HG02798 (cell line): ENCODE measurements around the gene KLF9.
"Not testable (repeated sequence)": the region's sequence is repeated elsewhere in the genome, so short reads cannot be mapped to it uniquely, and the experiment has no call there.

ENCODE experiments used
- ATAC-seq: cut with Tn5 transposase; IDR thresholded peaks from one replicate; pipeline ENCODE4 v1.9.1; 2021; ENCODE audit warnings: mild to moderate bottlenecking; ENCODE audit not compliant: unreplicated experiment, poor library complexity

Gene KLF9

GRCh38 chr9:70406434-70406862 lies 8.0 kb downstream of the KLF9 start:
- ATAC-seq: peak; percentile 74

GRCh38 chr9:70405808-70406433 lies 8.5 kb downstream of the KLF9 start:
- peak; percentile 25 for ATAC-seq

GRCh38 chr9:70404261-70404660 lies 10.2 kb downstream of the KLF9 start:
- no peak for ATAC-seq

- no peak for ATAC-seq
Observed at GRCh38 chr9:70403618-70404025, 10.8 kb downstream of the KLF9 start.

- no peak for ATAC-seq
Observed at GRCh38 chr9:70403166-70403565, 11.3 kb downstream of the KLF9 start.

GRCh38 chr9:70402213-70402612 lies 12.2 kb downstream of the KLF9 start:
- no peak for ATAC-seq

GRCh38 chr9:70401241-70401640 lies 13.2 kb downstream of the KLF9 start:
- not testable (repeated sequence) for ATAC-seq

GRCh38 chr9:70400107-70400892 lies 14.2 kb downstream of the KLF9 start:
- no peak for ATAC-seq

GRCh38 chr9:70399141-70399540 lies 15.3 kb downstream of the KLF9 start:
- no peak for ATAC-seq

- ATAC-seq: peak; percentile 98
Observed at GRCh38 chr9:70398145-70398556, 16.3 kb downstream of the KLF9 start.

GRCh38 chr9:70395652-70396051 lies 18.8 kb downstream of the KLF9 start:
- ATAC-seq: no peak

- no peak for ATAC-seq
Observed at GRCh38 chr9:70392850-70393249, 21.6 kb downstream of the KLF9 start.

GRCh38 chr9:70392189-70392588 lies 22.3 kb downstream of the KLF9 start:
- ATAC-seq: no peak

GRCh38 chr9:70390933-70391341 lies 23.5 kb downstream of the KLF9 start:
- no peak for ATAC-seq

- no peak for ATAC-seq
Observed at GRCh38 chr9:70389621-70390266, 24.7 kb downstream of the KLF9 start.

- ATAC-seq: no peak
Observed at GRCh38 chr9:70389188-70389587, 25.3 kb downstream of the KLF9 start.

- no peak for ATAC-seq
Observed at GRCh38 chr9:70387663-70388062, 26.8 kb downstream of the KLF9 start.

GRCh38 chr9:70385426-70385825 lies 29.0 kb downstream of the KLF9 start:
- ATAC-seq: no peak

- ATAC-seq: no peak
Observed at GRCh38 chr9:70382709-70383605, 31.5 kb downstream of the KLF9 start.

GRCh38 chr9:70382046-70382708 lies 32.3 kb downstream of the KLF9 start:
- no peak for ATAC-seq
